ENCODE measurements around the gene DNAJB11.

DNA sequence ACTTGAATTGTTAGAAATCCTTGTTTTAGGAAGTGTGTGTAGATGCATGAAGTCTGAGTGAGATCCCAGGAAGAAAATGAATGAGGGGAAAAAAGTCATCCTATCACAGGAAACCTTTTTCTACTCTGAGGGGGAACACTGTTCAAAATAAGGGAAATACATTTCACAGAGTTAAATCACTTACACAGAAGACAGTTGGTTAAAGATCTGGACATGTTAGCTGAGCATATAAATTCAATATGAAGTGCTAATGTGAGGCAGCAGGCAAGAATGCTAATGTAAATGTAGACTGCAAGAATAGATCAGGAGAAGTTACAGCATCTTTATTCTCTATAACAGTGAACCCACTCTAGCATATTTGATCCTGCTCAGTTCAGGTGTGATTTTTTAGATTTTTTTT lies 5.9 kb upstream of the DNAJB11 start:
- TF ChIP-seq, protein P1, sequence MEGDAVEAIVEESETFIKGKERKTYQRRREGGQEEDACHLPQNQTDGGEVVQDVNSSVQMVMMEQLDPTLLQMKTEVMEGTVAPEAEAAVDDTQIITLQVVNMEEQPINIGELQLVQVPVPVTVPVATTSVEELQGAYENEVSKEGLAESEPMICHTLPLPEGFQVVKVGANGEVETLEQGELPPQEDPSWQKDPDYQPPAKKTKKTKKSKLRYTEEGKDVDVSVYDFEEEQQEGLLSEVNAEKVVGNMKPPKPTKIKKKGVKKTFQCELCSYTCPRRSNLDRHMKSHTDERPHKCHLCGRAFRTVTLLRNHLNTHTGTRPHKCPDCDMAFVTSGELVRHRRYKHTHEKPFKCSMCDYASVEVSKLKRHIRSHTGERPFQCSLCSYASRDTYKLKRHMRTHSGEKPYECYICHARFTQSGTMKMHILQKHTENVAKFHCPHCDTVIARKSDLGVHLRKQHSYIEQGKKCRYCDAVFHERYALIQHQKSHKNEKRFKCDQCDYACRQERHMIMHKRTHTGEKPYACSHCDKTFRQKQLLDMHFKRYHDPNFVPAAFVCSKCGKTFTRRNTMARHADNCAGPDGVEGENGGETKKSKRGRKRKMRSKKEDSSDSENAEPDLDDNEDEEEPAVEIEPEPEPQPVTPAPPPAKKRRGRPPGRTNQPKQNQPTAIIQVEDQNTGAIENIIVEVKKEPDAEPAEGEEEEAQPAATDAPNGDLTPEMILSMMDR (IDR thresholded peaks at IDR 0.05; ENCODE audit: borderline replicate concordance, extremely low read depth, low read length, poor library complexity, severe bottlenecking): no peak
- no peak for TF ChIP-seq EZH2 (IDR thresholded peaks at IDR 0.05; ENCODE audit: borderline replicate concordance, low read depth, low read length, severe bottlenecking)
